H9 (cell line): ENCODE results near the gene DUSP10. TPM values are rescaled to one million over a fixed set of nuclear protein-coding genes. Genes with fewer than 3 reads are reported as not detected.

Experiments used
- DNase-seq: peaks from one replicate; pipeline ENCODE4 v3.0.0-alpha.2; 2017
- H2AFZ ChIP-seq: one replicate; pipeline ENCODE4 v1.6.1; 2013; ENCODE audit warnings: mild to moderate bottlenecking, low read length, control low read depth, moderate library complexity
- H2AK5ac ChIP-seq: 2 replicates; pipeline ENCODE4 v1.6.1; 2013; ENCODE audit warnings: low read length, control low read depth, mixed read lengths; ENCODE audit not compliant: insufficient read length
- H2BK120ac ChIP-seq: one replicate; pipeline ENCODE4 v1.6.1; 2013; ENCODE audit warnings: low read depth, mild to moderate bottlenecking, low read length, control low read depth, inconsistent platforms; ENCODE audit not compliant: poor library complexity, severe bottlenecking
- H2BK12ac ChIP-seq: 2 replicates; pipeline ENCODE4 v1.6.1; 2013; ENCODE audit warnings: low read length, control low read depth, mixed read lengths, low read depth; ENCODE audit not compliant: insufficient read length
- H2BK15ac ChIP-seq: 2 replicates; pipeline ENCODE4 v1.6.1; 2013; ENCODE audit warnings: low read depth, low read length, control low read depth
- H2BK20ac ChIP-seq: one replicate; pipeline ENCODE4 v1.6.1; 2013; ENCODE audit warnings: low read depth, mild to moderate bottlenecking, low read length, control low read depth, inconsistent platforms; ENCODE audit not compliant: poor library complexity, severe bottlenecking
- H2BK5ac ChIP-seq: 2 replicates; pipeline ENCODE4 v1.6.1; 2013; ENCODE audit warnings: low read length, control low read depth, mixed read lengths; ENCODE audit not compliant: insufficient read length
- H3K14ac ChIP-seq: 2 replicates; pipeline ENCODE4 v1.6.1; 2013; ENCODE audit warnings: low read length, control low read depth; ENCODE audit not compliant: insufficient read depth
- H3K18ac ChIP-seq: 2 replicates; pipeline ENCODE4 v1.6.1; 2013; ENCODE audit warnings: low read depth, mild to moderate bottlenecking, mixed read lengths, low read length, control low read depth; ENCODE audit not compliant: insufficient read length
- H3K23ac ChIP-seq: 2 replicates; pipeline ENCODE4 v1.6.1; 2013; ENCODE audit warnings: low read length, control low read depth, mixed read lengths, low read depth; ENCODE audit not compliant: insufficient read length
- H3K23me2 ChIP-seq: 2 replicates; pipeline ENCODE4 v1.6.1; 2013; ENCODE audit warnings: low read depth, mild to moderate bottlenecking, mixed read lengths, low read length, control low read depth; ENCODE audit not compliant: insufficient read length, poor library complexity, severe bottlenecking
- H3K27ac ChIP-seq: 2 replicates; pipeline ENCODE4 v1.5.1; 2013; ENCODE audit warnings: low read length, control low read depth, mixed read lengths, low read depth; ENCODE audit not compliant: insufficient read length
- H3K27me3 ChIP-seq: 2 replicates; pipeline ENCODE4 v1.6.1; 2013; ENCODE audit warnings: low read length, control low read depth, inconsistent platforms; ENCODE audit not compliant: insufficient read depth
- H3K4ac ChIP-seq: 2 replicates; pipeline ENCODE4 v1.6.1; 2013; ENCODE audit warnings: low read depth, mild to moderate bottlenecking, control low read depth, inconsistent platforms, low read length, moderate library complexity
- H3K4me1 ChIP-seq: 2 replicates; pipeline ENCODE4 v1.6.1; 2013; ENCODE audit warnings: low read length, control low read depth, inconsistent platforms; ENCODE audit not compliant: insufficient read depth
- H3K4me2 ChIP-seq: 2 replicates; pipeline ENCODE4 v1.6.1; 2013; ENCODE audit warnings: low read length, control low read depth, mixed read lengths; ENCODE audit not compliant: insufficient read length, insufficient read depth
- H3K56ac ChIP-seq: 2 replicates; pipeline ENCODE4 v1.6.1; 2013; ENCODE audit warnings: low read depth, mild to moderate bottlenecking, mixed read lengths, low read length, control low read depth; ENCODE audit not compliant: insufficient read length
- H3K79me1 ChIP-seq: 2 replicates; pipeline ENCODE4 v1.6.1; 2013; ENCODE audit warnings: low read depth, mild to moderate bottlenecking, moderate library complexity, low read length, control low read depth, inconsistent platforms; ENCODE audit not compliant: insufficient read depth, poor library complexity, severe bottlenecking
- H3K79me2 ChIP-seq: 2 replicates; pipeline ENCODE4 v1.6.1; 2013; ENCODE audit warnings: low read length, control low read depth, inconsistent platforms; ENCODE audit not compliant: insufficient read depth
- H3K9ac ChIP-seq: 2 replicates; pipeline ENCODE4 v1.6.1; 2013; ENCODE audit warnings: low read length, control low read depth, mixed read lengths; ENCODE audit not compliant: insufficient read length; ENCODE audit errors: extremely low read depth
- H3K9me3 ChIP-seq: one replicate; pipeline ENCODE4 v1.6.1; 2013; ENCODE audit warnings: low read depth, low read length, inconsistent platforms; ENCODE audit not compliant: control insufficient read depth
- H3T11ph ChIP-seq: one replicate; pipeline ENCODE4 v1.6.1; 2013; ENCODE audit warnings: mild to moderate bottlenecking, low read length, control low read depth, inconsistent platforms
- H4K20me1 ChIP-seq: one replicate; pipeline ENCODE4 v1.6.1; 2013; ENCODE audit not compliant: control insufficient read depth, insufficient read length, insufficient read depth
- H4K5ac ChIP-seq: 2 replicates; pipeline ENCODE4 v1.6.1; 2013; ENCODE audit warnings: low read depth, mild to moderate bottlenecking, mixed read lengths, low read length, control low read depth; ENCODE audit not compliant: insufficient read length
- H4K8ac ChIP-seq: replicated peaks from 2 replicates; pipeline ENCODE4 v1.6.1; 2013; ENCODE audit warnings: low read length, control low read depth, mixed read lengths, low read depth; ENCODE audit not compliant: insufficient read length
- H4K91ac ChIP-seq: 2 replicates; pipeline ENCODE4 v1.6.1; 2013; ENCODE audit warnings: low read depth, mild to moderate bottlenecking, moderate library complexity, mixed read lengths, low read length, control low read depth; ENCODE audit not compliant: insufficient read length
- H3K27ac Mint-ChIP-seq, 3 experiments: 2 replicates in 2 of 3; 3 replicates in 1 of 3; pipeline ENCODE4 v1.8.0; 2020 to 2021; ENCODE audit warnings: mixed read lengths in 3 of 3, mild to moderate bottlenecking in 1 of 3, moderate library complexity in 1 of 3
- H3K27me3 Mint-ChIP-seq: 2 replicates; pipeline ENCODE4 v1.8.0; 2021; ENCODE audit warnings: low read depth, mild to moderate bottlenecking, moderate library complexity, mixed read lengths
- H3K36me3 Mint-ChIP-seq, 3 experiments: 2 replicates in 2 of 3; 3 replicates in 1 of 3; pipeline ENCODE4 v1.8.0; 2020 to 2021; ENCODE audit warnings: low read depth in 3 of 3, mixed read lengths in 3 of 3; ENCODE audit not compliant: insufficient read depth in 1 of 3
- H3K4me1 Mint-ChIP-seq, 2 experiments: 2 replicates each; pipeline ENCODE4 v1.8.0; 2020; ENCODE audit warnings: mixed read lengths in 2 of 2
- H3K4me3 Mint-ChIP-seq, 2 experiments: 2 replicates in 1 of 2; 3 replicates in 1 of 2; pipeline ENCODE4 v1.8.0; 2020 to 2021; ENCODE audit warnings: mild to moderate bottlenecking in 2 of 2, mixed read lengths in 2 of 2, moderate library complexity in 1 of 2
- H3K9me3 Mint-ChIP-seq, 2 experiments: 2 replicates in 1 of 2; 3 replicates in 1 of 2; pipeline ENCODE4 v1.8.0; 2020; ENCODE audit warnings: mild to moderate bottlenecking in 2 of 2, mixed read lengths in 2 of 2, moderate library complexity in 1 of 2
- CTCF ChIP-seq: fragments of 200-600 bp; sonication (generic); conservative IDR thresholded peaks from 3 replicates; pipeline ENCODE4 v1.8.0; 2021; ENCODE audit warnings: antibody characterized with exemption, mild to moderate bottlenecking
- whole genome bisulfite sequencing: extraction: QIAGEN DNeasy Blood & Tissue Kit; methylation state at CpG from one replicate; pipeline ENCODE4 v1.1.7; 2013; ENCODE audit warnings: missing lambda C conversion rate, low lambda C conversion rate, mixed read lengths; ENCODE audit not compliant: insufficient read length; ENCODE audit errors: extremely low coverage; 5-methylcytosine and 5-hydroxymethylcytosine counted together
- total RNA-seq: library from RNA; stranded (reverse); gene quantifications from 2 replicates; pipeline ENCODE4 v1.2.1, GENCODE V29; 2021

DUSP10 gene
- total RNA-seq, 1 experiment from 2014 or later, result 2.0 TPM

- Histone ChIP-seq H2AFZ (no peak overlapping the region), H3K79me1 (no peaks in the 10 kb centered on the region), H3K4me1 (no peaks in the 10 kb centered on the region), H3T11ph (no peak overlapping the region), H3K4ac (no peak overlapping the region), H3K18ac (no peak overlapping the region), H2BK15ac (no peak overlapping the region), H3K56ac (no peak overlapping the region), H3K27me3 (no peaks in the 10 kb centered on the region; the same call in 1 of the 2 replicates), H3K23ac (no peak overlapping the region), H3K23me2 (no peaks in the 10 kb centered on the region), H2BK20ac (no peak overlapping the region), H2BK12ac (no peak overlapping the region), H4K5ac (no peak overlapping the region), H3K4me2 (no peak overlapping the region), H3K27ac (no peak overlapping the region), H4K8ac (no peak overlapping the region), H4K91ac (no peak overlapping the region), H3K14ac (no peak overlapping the region), H2BK120ac (no peak overlapping the region), H2AK5ac (no peak overlapping the region), H2BK5ac (no peak overlapping the region), H3K79me2 (no peaks in the 10 kb centered on the region), H3K9ac (no peak overlapping the region), H4K20me1 (no peaks in the 10 kb centered on the region), H3K9me3 (no peaks in the 10 kb centered on the region)
- H3K4me3 Mint-ChIP-seq, result no peak overlapping the region
- H3K27ac Mint-ChIP-seq, result no peak overlapping the region
- peaks cover 0 to 4% (median 4%) of the 10 kb centered on the region in 3 experiments; a peak in 3 of 7 replicates for H3K36me3 Mint-ChIP-seq
- no peaks in the 10 kb centered on the region for H3K4me1 Mint-ChIP-seq
- H3K9me3 Mint-ChIP-seq, result no peaks in the 10 kb centered on the region
- H3K27me3 Mint-ChIP-seq, result no peaks in the 10 kb centered on the region
- no CpG with 5 or more reads among the region's 1 CpG for WGBS
- DNase-seq, result no peak
- no peak for TF ChIP-seq CTCF
Measured at GRCh38 chr1:221699577-221699976, 42.3 kb downstream of the DUSP10 start.
